H54 (cell line): ENCODE results near the gene ENTPD2.
"Not testable (repeated sequence)": the region's sequence is repeated elsewhere in the genome, so short reads cannot be mapped to it uniquely, and the experiment has no call there.

Source experiments
- DNase-seq: peaks from one replicate; pipeline ENCODE4 v3.0.0; 2011; ENCODE audit warnings: low spot score, mixed read lengths; ENCODE audit not compliant: insufficient read length
- FAIRE-seq: peaks from 3 replicates; lab custom pipeline; 2011; peaks lifted over from hg19 to GRCh38; lab: Jason Lieb, UNC
- POLR2A ChIP-seq: IDR thresholded peaks from 2 replicates; pipeline ENCODE4 v1.6.1; 2011; ENCODE audit warnings: low read depth, mild to moderate bottlenecking, low read length

Gene ENTPD2

DNA sequence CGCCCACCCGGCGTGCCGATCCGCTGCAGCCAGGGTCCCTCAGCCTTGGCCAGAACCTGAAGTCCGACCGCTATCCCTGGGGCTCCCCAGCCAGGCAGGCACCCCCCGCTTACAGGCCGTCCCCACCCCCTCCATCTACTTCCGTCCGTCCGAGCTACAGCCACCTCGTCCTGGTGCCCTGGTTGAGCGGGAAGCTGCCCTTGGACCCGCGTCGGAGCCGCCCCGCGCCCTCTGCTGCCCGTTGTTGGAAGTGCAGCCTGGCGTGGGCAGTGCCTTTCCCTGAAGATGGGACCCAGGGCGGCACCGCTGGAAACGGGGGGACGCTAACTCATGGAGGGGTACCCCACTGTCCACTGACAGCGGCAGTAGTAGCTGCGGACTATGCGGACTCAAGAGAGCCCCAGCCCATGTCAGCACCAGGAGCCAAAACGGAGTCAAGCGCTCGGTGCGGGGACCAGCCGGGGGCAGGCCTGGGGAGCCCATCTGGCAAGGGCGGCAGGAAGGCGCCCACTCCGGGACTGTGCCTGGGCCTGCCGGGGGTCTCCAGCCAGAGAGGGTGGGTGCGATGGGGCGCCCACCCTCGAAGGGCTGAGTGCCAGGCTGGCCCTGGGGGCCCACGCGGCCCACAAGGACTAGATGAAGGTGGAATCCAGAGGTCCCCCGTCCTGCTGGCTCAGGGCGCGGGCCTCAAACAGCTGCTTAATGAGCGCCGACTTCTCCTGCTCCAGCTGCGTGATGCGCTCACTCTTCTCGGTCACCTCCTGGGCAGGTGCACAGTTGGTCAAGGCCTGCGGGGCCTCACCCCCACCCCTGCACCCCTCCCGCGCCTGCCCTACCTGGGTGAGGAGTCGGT lies 10.4 kb upstream of the ENTPD2 start:
- peak; percentile 94 for DNase-seq
- FAIRE-seq = no peak

DNA sequence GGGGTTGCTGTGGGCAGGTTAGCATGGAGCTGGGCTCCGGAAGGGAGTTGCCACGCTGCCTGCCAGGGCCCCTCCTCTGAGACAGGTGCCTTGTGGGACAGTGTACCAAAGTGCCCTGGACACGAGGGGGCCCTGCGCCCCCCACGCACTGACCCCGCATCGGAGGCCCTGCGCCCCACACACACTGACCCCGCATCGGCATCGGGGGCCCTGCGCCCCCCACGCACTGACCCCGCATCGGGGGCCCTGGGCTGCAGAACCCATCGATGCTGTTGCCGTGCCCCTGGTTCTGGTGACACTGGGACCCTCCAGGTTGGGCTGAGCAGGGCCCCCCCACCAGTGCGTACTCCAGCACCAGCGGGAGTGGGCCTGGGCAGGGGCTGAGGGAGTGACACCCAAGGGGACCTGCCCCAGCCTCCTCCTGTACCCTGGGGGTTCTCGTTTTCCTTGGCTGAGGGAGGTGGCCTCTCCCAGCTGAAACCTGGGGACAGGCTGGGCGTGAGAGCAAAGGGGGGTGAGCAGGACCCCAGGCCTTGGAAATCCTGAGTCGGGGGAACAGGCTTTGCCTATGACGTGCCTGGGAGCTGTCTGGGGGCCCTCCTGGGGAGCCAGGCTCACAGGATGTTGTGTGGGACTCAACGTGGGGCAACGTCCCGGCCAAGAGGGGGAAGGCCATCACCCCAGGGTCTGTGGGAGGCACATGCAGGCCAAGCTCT lies 9.6 kb upstream of the ENTPD2 start:
- no peak for DNase-seq
- no peak for TF ChIP-seq POLR2A
- FAIRE-seq = no peak

More for the DNA sequence above, 10.4 kb upstream of the ENTPD2 start:
- TF ChIP-seq POLR2A = no peak

DNA sequence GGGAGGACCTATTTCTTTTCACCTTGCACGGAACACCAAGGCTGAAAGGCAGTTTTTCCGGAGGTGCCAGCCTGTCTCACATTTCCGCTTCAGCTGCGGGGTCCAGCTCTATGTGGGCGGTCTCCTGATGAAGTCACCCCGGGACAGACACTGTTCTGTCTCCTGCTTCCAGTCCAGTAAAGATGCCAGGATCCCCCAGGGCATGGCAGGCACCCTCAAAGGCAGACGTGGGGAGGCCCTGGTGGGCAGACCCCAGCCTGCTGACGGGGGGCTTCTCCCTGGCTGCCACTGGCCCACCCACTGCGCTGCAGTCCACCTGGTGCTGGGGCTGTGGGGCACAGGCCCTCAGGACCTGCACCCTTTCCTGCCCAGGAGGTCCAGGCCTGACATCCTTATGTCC lies 8.9 kb upstream of the ENTPD2 start:
- DNase-seq, FAIRE-seq: not testable (repeated sequence)

DNA sequence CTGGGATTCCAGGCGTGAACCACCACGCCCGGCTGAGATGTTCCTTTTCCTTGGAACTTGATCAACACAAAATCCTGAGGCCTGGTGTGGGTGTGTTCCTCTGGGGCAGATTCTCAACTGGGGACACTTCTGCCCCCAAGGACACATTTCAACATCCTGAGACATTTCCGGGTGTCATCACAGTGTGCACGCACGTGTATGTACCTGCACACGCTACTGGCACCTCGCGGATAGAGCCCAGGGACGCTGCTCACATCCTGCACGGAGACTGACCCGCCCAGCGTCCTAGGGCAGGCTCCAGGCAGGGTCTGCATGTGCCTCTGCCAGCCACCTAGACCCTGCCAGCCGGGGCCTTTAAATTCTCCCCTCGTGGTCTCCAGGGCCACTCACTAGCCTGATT lies 8.5 kb upstream of the ENTPD2 start:
- no peak for DNase-seq

DNA sequence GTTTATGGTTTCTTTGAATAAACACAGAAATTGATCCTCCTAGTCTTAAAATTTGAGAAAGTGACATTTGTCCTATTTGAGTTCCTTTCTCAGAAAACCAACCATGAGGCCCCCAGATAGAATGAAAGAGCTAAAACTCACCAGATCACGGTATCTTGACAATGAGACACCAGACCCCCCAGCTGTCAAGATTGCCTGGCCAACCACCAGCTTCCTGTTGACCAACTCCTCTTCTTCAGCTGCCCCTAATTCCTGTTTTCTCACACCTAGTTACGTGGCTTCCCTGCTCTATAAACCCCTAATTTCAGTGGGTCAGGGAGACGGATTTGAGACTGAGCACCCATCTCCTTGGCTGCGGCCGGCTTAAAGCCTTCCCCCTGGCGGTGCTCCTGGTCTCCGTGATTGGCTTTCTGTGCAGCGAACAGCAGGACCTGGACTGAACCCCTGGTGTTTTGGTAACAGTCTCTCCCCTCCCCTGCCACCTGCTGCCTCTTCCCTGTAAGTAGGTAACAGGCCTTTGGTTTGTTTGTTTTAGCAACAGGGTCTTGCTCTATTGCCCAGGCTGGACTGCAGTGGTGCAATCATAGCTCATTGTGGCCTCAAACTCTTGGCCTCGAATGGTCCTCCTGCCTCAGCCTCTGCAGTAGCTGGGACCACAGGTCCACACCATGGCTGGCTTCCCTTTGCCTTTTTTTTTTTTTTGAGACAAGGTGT lies 4.8 kb upstream of the ENTPD2 start:
- FAIRE-seq (no peak), DNase-seq (no peak)
- TF ChIP-seq POLR2A = no peak

More for the DNA sequence above, 8.5 kb upstream of the ENTPD2 start:
- TF ChIP-seq POLR2A = no peak
- FAIRE-seq = no peak

DNA sequence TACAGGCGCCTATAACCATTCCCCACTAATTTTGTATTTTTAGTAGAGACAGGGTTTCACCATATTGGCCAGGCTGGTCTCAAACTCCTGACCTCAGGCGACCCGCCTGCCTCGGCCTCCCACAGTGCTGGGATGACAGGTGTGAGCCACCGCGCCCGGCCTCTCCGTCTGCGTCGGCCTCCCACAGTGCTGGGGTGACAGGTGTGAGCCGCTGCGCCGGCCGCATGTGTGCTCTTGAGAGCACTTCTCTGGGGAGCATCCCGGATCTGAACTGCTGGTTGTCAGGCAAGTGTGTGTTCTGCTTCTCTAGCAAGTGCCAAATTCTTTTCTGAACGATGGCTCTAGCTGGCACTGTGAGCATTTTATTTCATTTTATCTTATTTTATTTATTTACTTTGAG lies 3.7 kb upstream of the ENTPD2 start:
- no peak for DNase-seq
- no peak for TF ChIP-seq POLR2A

DNA sequence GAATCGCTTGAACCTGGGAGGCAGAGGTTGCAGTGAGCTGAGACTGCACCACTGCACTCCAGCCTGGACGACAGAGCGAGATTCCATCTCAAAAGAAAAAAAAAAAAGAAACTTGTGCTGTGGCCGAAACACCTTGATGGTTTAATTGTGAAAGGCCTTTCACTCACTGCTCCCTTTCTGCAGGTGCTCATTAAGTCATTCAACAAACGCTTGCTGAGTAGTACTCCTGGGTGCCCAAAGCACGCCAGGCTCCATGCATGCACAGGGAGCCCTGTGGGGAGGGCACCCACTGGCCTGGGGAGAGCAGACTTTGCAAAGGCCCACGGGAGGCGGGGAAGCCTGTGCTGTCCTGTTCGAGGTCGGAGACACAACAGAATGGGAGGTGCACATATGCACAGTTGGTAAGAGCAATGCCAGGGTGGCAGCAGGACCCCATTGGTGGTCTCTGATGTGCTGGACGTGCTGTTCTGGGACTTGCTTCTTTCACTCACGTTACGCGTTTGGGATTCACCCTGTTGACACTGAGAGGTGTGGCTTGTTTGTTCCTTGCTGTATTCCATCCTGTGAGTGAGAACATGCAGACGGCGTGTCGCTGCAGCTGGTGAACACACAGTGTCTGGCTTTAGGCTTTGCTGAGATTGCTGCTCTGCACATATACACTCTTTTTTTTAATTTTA lies 3.0 kb upstream of the ENTPD2 start:
- DNase-seq (no peak), FAIRE-seq (no peak)
- no peak for TF ChIP-seq POLR2A

More for the DNA sequence above, 3.7 kb upstream of the ENTPD2 start:
- FAIRE-seq = no peak

DNA sequence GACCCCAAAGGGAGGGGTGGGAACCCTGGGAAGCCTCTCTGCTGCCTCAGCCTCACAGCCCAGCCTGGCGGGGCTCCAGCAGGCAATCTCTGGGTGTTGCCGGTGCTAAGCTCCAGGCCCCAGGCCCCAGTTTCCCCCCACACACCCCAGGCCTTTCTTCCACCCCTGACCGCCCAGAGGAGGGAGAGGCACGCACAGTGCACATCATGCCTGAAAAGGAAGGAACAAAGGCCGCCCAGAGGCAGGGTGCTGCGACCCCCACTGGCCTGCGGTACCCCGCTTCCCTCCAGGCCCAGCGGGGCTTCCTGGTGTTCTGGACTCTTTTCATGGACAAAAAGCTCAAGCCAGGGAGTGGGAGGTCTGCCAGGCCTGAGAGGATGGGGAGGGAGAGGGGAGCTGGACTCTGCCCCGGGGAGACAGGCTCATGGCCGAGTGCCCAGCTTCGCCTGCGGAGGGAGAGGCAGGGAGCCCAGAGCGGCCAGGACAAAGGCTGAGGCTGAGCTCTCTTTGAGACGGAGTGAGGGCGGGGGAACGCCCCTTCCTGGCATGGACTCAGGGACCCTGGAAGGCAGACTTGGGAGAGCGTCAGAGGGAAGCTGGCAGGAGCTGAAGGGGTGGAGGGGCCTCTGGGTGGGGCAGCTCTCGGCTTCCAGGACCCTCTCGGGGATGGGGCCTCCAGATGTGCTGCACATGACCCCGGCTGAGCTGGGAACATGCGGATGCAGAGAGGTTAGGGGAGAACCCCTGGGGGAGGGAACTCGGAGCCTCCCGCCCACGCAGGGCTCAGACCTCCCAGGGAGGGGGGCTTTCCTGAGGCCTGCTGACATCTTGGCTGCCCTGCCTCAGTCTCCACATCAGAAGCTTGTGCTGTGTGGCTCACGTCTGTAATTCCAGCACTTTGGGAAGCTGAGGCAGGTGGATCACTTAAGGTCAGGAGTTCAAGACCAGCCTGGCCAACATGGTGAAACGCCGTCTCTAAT lies 1.8 kb upstream of the ENTPD2 start:
- DNase-seq = peak; percentile 83

DNA sequence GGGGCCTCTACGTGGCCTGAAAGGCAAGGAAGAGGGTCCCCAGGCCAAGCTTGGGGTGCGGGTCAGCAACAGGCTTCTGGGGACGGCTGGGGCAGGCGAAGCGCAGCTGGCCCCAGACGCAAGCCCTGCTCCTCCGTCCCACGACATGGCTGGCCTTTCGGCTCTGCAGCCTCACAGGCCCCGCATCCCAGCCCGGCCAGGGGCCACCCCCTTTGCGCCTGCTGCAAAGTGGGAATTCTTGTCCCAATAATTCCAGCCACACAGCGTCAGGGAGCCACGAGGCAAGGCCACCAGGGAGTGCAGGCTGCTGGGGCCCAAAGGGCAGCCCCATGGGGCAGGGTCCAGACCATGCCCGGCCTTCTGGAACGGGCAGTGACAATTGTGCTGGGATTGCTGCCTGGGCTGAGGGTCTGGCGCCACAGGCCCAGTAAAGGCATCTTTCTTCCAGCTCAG lies 1.1 kb upstream of the ENTPD2 start:
- TF ChIP-seq POLR2A = no peak
- no peak for DNase-seq
- no peak for FAIRE-seq

More for the DNA sequence above, 1.8 kb upstream of the ENTPD2 start:
- no peak for TF ChIP-seq POLR2A
- FAIRE-seq = no peak

DNA sequence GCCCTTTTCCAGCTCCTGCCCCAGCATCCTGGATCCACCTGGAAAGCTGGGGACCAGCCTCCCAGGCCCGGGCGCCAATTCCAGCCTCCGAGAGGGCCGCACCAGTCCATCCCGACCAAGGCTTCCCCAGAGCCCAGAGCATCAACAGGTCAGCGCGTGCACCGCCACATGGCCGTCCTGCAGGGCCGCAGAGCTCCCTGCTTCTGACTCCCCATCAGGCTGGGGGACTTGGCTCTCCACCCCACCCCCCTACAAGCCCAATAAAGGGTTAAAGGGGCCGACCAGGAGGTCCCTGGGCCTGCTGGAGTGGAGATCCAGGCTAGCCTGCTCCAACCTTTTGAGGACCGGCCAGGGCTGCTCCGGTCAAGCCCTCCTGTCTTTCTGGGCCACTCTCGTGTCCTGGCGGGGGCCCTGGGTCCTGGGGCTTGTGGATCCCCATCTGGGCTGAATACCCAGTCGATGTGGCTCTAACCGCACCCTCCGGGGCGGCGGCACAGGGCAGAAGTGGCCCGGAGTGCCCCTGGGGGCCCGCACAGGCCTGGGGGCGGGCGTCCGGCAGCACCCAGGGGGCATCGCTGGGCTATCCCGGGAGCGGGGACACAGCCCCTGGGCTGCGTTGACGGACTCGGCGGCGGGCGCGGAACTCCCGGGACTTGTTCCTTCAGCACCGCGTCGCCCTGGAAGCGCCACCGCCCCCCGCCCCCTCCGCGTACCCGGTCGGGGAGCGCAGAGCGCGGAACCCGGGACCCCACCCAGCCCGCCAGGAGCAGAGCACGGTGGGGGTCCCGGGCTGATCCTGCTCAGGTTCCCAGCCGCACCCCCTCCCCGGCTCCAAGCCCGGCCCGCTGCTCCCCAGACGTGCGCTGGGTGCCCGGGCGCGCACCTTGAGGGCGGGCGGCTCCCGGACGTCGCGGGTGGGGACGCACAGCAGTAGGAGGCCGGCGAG lies 590 bp downstream of the ENTPD2 start:
- no peak for DNase-seq

DNA sequence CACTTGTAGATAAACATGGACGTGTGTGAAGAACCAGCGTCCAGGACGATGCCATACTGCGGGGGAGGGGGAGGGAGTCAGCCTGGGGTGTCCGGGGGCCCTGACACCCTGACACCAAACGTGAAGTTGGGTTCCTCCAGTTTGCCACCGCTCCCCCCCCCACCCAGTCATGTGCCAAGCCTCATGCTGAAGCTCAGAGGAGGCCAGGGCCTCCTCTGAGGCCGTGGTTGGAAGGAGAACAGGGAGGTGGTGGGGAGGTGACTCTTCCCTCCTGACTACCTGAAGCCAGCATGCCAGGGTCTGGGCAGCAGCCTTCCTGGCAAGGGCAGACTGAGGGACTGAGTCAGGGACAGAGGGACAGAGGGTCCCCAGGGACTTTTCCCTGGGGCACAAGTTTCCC lies 1.6 kb downstream of the ENTPD2 start:
- no peak for TF ChIP-seq POLR2A
- no peak for DNase-seq
- FAIRE-seq = no peak

More for the DNA sequence above, 590 bp downstream of the ENTPD2 start:
- no peak for TF ChIP-seq POLR2A
- FAIRE-seq = no peak

DNA sequence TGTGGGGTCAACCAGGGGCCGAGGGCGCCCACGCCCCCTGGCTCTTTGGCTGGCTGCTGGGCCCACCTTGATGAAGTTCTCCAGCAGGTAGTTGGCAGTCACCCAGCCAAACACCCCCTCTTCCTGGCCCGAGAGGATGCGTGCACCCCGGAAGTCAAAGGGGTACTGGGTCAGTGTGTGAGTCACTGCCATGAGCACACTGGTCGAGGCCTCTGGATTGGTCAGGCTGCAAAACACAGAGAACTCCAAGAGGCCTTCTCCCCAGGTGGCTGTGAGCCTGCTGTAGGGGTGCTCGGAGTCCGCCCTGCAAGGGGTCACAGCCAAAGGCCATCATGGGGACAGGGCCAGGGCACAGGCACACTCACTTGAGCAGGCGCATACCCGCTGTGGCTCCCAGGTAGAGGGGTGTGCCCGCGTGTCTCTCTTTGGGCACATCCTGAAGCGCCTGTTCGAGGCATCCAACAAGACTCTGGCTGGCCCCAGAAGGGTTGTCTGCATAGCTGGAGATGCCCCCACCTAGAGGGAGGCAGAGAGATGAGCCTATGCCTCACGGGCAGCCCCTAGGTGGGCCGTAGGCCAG lies 2.6 kb downstream of the ENTPD2 start:
- no peak for TF ChIP-seq POLR2A
- FAIRE-seq = peak; percentile 72
- DNase-seq = peak; percentile 100
